MCF 10A (cell line): ENCODE measurements around the gene BTBD2. TPM values are rescaled to one million over a fixed set of nuclear protein-coding genes. Genes with fewer than 3 reads are reported as not detected.
"Not testable (repeated sequence)": the region's sequence is repeated elsewhere in the genome, so short reads cannot be mapped to it uniquely, and the experiment has no call there.

Experiments used
- BruUV-seq: library from RNA; stranded (reverse); fragments of 400-500 nt; replicated peaks from 2 replicates; lab custom pipeline; 2021; lab: Mats Ljungman, UMichigan
- CTCF ChIA-PET: fragments of 300-600 bp; sonication (Branson Sonifier 250); formaldehyde crosslinking; extraction: SDS; loops from one replicate; lab custom pipeline; 2021; ENCODE audit warnings: antibody characterized with exemption, inconsistent platforms; lab: Yijun Ruan, JAX
- POLR2A ChIA-PET: fragments of 300-600, 350-650 bp; sonication (Branson Sonifier 250); formaldehyde crosslinking; extraction: SDS; loops from one replicate; lab custom pipeline; 2020; ENCODE audit warnings: antibody characterized with exemption, inconsistent platforms; lab: Yijun Ruan, JAX
- DNase-seq: peaks from one replicate; pipeline ENCODE4 v3.0.0-alpha.2; 2018; ENCODE audit not compliant: unreplicated experiment
- H3K27ac Mint-ChIP-seq: one replicate; pipeline ENCODE4 v1.8.0; 2022; ENCODE audit warnings: mild to moderate bottlenecking, low read depth, mixed read lengths; ENCODE audit not compliant: unreplicated experiment
- H3K27me3 Mint-ChIP-seq: one replicate; pipeline ENCODE4 v1.8.0; 2022; ENCODE audit warnings: mixed read lengths; ENCODE audit not compliant: insufficient read depth, unreplicated experiment
- H3K36me3 Mint-ChIP-seq: one replicate; pipeline ENCODE4 v1.8.0; 2022; ENCODE audit warnings: mild to moderate bottlenecking, moderate library complexity, mixed read lengths; ENCODE audit not compliant: insufficient read depth, unreplicated experiment
- H3K4me1 Mint-ChIP-seq: one replicate; pipeline ENCODE4 v1.8.0; 2022; ENCODE audit warnings: mixed read lengths; ENCODE audit not compliant: insufficient read depth, unreplicated experiment
- H3K4me3 Mint-ChIP-seq: one replicate; pipeline ENCODE4 v1.8.0; 2022; ENCODE audit warnings: mild to moderate bottlenecking, moderate library complexity, mixed read lengths; ENCODE audit not compliant: unreplicated experiment
- H3K9me3 Mint-ChIP-seq: one replicate; pipeline ENCODE4 v1.8.0; 2022; ENCODE audit warnings: mixed read lengths; ENCODE audit not compliant: unreplicated experiment
- intact Hi-C: fragments of 100-400 bp; cut with micrococcal nuclease; formaldehyde crosslinking; loops from 2 replicates; pipeline ENCODE4 v1.14.1; 2022
- total RNA-seq: library from RNA; stranded (reverse); gene quantifications from 2 replicates; pipeline ENCODE4 v1.2.3, GENCODE V29; 2022
- TF ChIP-seq, protein P1 (sequence below): fragments of 200-600 bp; IDR thresholded peaks from one replicate; pipeline ENCODE4 v1.8.0; 2022; ENCODE audit warnings: antibody characterized with exemption, mild to moderate bottlenecking; ENCODE audit not compliant: unreplicated experiment

Gene BTBD2
- total RNA-seq, 1 experiment from 2014 or later: 53.1 TPM

- peaks cover 82% of the 10 kb centered on the region for H3K36me3 Mint-ChIP-seq
- POLR2A ChIA-PET: interaction anchor here (0.6 kb wide), 1 partner anchor 197 kb away, joined by 4 read pairs; no protein-coding TSS in a partner anchor
- no peak for DNase-seq
- TF ChIP-seq, protein P1, sequence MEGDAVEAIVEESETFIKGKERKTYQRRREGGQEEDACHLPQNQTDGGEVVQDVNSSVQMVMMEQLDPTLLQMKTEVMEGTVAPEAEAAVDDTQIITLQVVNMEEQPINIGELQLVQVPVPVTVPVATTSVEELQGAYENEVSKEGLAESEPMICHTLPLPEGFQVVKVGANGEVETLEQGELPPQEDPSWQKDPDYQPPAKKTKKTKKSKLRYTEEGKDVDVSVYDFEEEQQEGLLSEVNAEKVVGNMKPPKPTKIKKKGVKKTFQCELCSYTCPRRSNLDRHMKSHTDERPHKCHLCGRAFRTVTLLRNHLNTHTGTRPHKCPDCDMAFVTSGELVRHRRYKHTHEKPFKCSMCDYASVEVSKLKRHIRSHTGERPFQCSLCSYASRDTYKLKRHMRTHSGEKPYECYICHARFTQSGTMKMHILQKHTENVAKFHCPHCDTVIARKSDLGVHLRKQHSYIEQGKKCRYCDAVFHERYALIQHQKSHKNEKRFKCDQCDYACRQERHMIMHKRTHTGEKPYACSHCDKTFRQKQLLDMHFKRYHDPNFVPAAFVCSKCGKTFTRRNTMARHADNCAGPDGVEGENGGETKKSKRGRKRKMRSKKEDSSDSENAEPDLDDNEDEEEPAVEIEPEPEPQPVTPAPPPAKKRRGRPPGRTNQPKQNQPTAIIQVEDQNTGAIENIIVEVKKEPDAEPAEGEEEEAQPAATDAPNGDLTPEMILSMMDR: no peak
- CTCF ChIA-PET: no interaction called here
- no peak overlapping the region for H3K27ac Mint-ChIP-seq
- no peak overlapping the region for H3K4me3 Mint-ChIP-seq
- H3K4me1 Mint-ChIP-seq: no peaks in the 10 kb centered on the region
- H3K27me3 Mint-ChIP-seq: no peaks in the 10 kb centered on the region
- BruUV-seq: no TSS peak
- no peaks in the 10 kb centered on the region for H3K9me3 Mint-ChIP-seq
- intact Hi-C loops: no loop called here
Measured at GRCh38 chr19:1991018-1991913, 24.2 kb downstream of the BTBD2 start.

GRCh38 chr19:1990230-1991017 is 25.1 kb downstream of the BTBD2 start:
- H3K36me3 Mint-ChIP-seq: peaks cover 81% of the 10 kb centered on the region
- H3K4me1 Mint-ChIP-seq: no peaks in the 10 kb centered on the region
- ChIA-PET CTCF (interaction anchor here (0.8 to 0.9 kb wide), 2 partner anchors 8 to 29 kb away, joined by 3 to 9 read pairs; no protein-coding TSS in a partner anchor), POLR2A (interaction anchor here (0.6 kb wide), 1 partner anchor 196 kb away, joined by 4 read pairs; no protein-coding TSS in a partner anchor)
- H3K27ac Mint-ChIP-seq: no peak overlapping the region
- DNase-seq: no peak
- TF ChIP-seq, protein P1: no peak
- intact Hi-C loops: no loop called here
- H3K4me3 Mint-ChIP-seq: no peak overlapping the region
- BruUV-seq: no TSS peak
- no peaks in the 10 kb centered on the region for H3K9me3 Mint-ChIP-seq
- H3K27me3 Mint-ChIP-seq: no peaks in the 10 kb centered on the region

- TF ChIP-seq, protein P1: no peak
- no peaks in the 10 kb centered on the region for H3K9me3 Mint-ChIP-seq
- BruUV-seq: no TSS peak
- H3K36me3 Mint-ChIP-seq: peaks cover 79% of the 10 kb centered on the region
- no peaks in the 10 kb centered on the region for H3K27me3 Mint-ChIP-seq
- intact Hi-C loops: no loop called here
- H3K27ac Mint-ChIP-seq: no peak overlapping the region
- no peaks in the 10 kb centered on the region for H3K4me1 Mint-ChIP-seq
- DNase-seq: no peak
- ChIA-PET POLR2A (interaction anchor here (0.6 kb wide), 2 partner anchors 59 to 499 kb away, joined by 3 read pairs; partner anchors contain the start of gene REEP6), CTCF (interaction anchor here (0.8 to 0.9 kb wide), 2 partner anchors 7 to 30 kb away, joined by 3 to 9 read pairs; no protein-coding TSS in a partner anchor)
- H3K4me3 Mint-ChIP-seq: no peak overlapping the region
Measured at GRCh38 chr19:1989513-1990229, 25.8 kb downstream of the BTBD2 start.

DNA sequence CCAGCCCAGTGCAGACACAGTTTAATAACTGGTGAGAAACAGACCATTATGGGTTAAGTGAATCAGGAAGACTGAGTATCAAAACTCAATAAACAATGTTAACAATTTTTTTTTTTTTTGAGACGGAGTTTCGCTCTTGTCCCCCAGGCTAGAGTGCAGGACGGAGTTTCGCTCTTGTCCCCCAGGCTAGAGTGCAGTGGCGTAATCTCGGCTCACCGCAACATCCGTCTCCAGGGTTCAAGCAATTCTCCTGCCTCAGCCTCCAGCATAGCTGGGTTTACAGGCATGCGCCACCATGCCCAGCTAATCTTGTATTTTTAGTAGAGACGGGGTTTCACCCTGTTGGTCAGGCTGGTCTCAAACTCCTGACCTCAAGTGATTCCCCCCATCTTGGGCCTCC is 27.1 kb downstream of the BTBD2 start:
- POLR2A ChIA-PET: interaction anchor here (0.6 kb wide), 1 partner anchor 103 kb away, joined by 3 read pairs; no protein-coding TSS in a partner anchor
- H3K4me1 Mint-ChIP-seq, H3K27ac Mint-ChIP-seq, CTCF ChIA-PET, H3K4me3 Mint-ChIP-seq, intact Hi-C loops, DNase-seq, H3K27me3 Mint-ChIP-seq, BruUV-seq, H3K9me3 Mint-ChIP-seq: not testable (repeated sequence)
- peaks cover 82% of the 10 kb centered on the region for H3K36me3 Mint-ChIP-seq
